ENCODE data around the gene HOXA11.

Gene HOXA11

GRCh38 chr7:27212497-27213432 lies 27.7 kb upstream of the HOXA11 start:
- H3K27me3 ChIP-seq (ENCODE audit: low read depth), result no peaks in the 10 kb centered on the region

DNA sequence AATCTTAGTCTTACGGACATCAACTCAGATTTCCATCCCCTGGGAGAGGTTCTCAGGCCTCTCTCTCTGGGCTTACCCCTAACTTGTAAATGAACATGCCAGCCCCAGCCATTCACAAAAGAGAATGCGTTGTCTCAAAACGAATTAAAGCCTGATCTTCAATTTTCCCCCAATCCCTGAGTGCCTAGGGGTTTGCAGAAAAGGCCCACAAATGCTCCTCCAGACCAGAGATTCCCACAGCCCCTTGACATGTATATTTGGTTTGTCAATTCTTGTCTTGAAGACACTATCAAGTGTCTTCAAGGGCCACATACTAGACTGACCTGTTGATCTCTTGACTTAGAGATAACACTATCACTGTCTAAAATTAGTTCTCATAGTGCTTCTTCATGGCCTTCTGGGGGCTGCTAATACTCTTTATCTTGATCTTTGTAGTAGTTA lies 26.8 kb upstream of the HOXA11 start:
- Histone ChIP-seq H3K4me1 (peaks cover 31% of the 10 kb centered on the region), H3K36me3 (replicated peaks) (no peaks in the 10 kb centered on the region), H3K4me3 (no peak overlapping the region), H3K27me3 (ENCODE audit: low read depth) (no peaks in the 10 kb centered on the region), H3K9me3 (no peaks in the 10 kb centered on the region)
- DNase-seq (ENCODE audit: low spot score in 2 of 2), result no peak
- in situ Hi-C loops (cut with MboI; ENCODE audit: low sequenced_read_pairs), result no loop called here

More at GRCh38 chr7:27212497-27213432, 27.7 kb upstream of the HOXA11 start:
- no peaks in the 10 kb centered on the region for H3K36me3 ChIP-seq (replicated peaks)
- in situ Hi-C loops (cut with MboI; ENCODE audit: low sequenced_read_pairs), result no loop called here
- H3K4me3 ChIP-seq, result no peak overlapping the region
- H3K4me1 ChIP-seq, result peaks cover 21% of the 10 kb centered on the region
- H3K9me3 ChIP-seq, result no peaks in the 10 kb centered on the region
- no peak for DNase-seq (ENCODE audit: low spot score in 2 of 2)

DNA sequence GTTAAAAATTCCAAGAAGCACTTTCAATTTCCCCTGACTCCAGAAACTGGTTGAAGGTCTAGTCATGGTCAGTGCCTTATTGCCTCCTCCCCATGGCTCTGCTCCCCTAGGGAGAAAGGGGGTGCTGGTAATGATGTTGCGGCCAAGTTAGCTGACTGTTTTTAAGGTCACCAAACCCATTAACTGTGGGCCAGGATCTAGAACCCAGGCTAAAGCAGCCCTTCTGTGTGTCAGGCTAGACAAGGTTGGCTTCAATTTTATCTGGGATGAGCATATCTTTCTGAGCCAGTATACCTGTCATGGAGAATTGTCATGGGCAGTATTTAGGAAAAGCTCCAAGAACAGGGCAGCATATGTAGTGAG lies 26.0 kb upstream of the HOXA11 start:
- Histone ChIP-seq H3K4me3 (no peak overlapping the region), H3K4me1 (peaks cover 38% of the 10 kb centered on the region), H3K9me3 (no peaks in the 10 kb centered on the region), H3K27me3 (ENCODE audit: low read depth) (no peaks in the 10 kb centered on the region), H3K36me3 (replicated peaks) (no peaks in the 10 kb centered on the region)
- DNase-seq (ENCODE audit: low spot score in 2 of 2), result no peak
- in situ Hi-C loops (cut with MboI; ENCODE audit: low sequenced_read_pairs), result no loop called here

DNA sequence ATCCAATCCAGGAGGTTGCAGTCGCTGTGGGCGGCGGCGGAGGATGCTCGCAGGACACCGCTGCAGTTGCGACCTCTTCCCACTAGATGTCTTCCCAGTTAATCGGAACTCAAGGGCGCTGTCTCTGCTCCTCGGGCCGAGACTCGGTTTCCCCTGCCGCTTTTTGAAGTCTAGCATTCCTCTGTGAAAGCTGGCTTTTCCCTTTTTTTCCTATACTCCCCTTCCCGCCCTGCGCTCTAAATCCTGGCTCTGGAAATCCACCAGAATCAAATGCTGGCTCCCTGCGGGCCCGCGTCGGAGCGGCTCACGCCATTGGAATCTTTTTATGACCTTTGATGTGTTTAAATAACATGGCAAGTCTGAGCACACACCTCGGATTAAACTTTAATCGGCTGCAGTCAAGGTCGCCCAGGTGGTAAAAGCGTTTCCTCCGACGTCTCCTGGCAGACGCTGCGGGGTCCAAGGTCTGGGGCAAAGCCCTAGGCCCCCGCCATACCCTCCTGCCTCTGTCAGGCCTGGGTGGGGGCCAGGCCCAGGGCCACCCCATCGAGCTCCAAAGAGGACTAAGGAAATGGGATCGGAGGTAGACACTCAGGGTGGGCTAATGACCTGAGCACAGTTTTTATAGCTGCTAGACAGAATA lies 25.5 kb upstream of the HOXA11 start:
- in situ Hi-C loops (cut with MboI; ENCODE audit: low sequenced_read_pairs), result no loop called here
- H3K9me3 ChIP-seq, result no peaks in the 10 kb centered on the region
- no peaks in the 10 kb centered on the region; the same call in 1 of the 2 replicates for H3K36me3 ChIP-seq (replicated peaks)
- no peaks in the 10 kb centered on the region for H3K27me3 ChIP-seq (ENCODE audit: low read depth)
- H3K4me1 ChIP-seq, result peaks cover 43% of the 10 kb centered on the region
- DNase-seq (ENCODE audit: low spot score in 2 of 2), result peak; percentile 63 to 83
- no peak overlapping the region for H3K4me3 ChIP-seq

GRCh38 chr7:27209933-27210440 lies 25.0 kb upstream of the HOXA11 start:
- H3K4me1 ChIP-seq, result peaks cover 48% of the 10 kb centered on the region
- DNase-seq (ENCODE audit: low spot score in 2 of 2), result no peak
- no peaks in the 10 kb centered on the region; the same call in none of the 2 replicates for H3K36me3 ChIP-seq (replicated peaks)
- H3K4me3 ChIP-seq, result no peak overlapping the region
- in situ Hi-C loops (cut with MboI; ENCODE audit: low sequenced_read_pairs), result loop anchor here (10.0 kb wide), 2 partner anchors 375 to 535 kb away; partner anchors contain the start of gene TAX1BP1
- H3K27me3 ChIP-seq (ENCODE audit: low read depth), result no peaks in the 10 kb centered on the region
- H3K9me3 ChIP-seq, result no peaks in the 10 kb centered on the region

DNA sequence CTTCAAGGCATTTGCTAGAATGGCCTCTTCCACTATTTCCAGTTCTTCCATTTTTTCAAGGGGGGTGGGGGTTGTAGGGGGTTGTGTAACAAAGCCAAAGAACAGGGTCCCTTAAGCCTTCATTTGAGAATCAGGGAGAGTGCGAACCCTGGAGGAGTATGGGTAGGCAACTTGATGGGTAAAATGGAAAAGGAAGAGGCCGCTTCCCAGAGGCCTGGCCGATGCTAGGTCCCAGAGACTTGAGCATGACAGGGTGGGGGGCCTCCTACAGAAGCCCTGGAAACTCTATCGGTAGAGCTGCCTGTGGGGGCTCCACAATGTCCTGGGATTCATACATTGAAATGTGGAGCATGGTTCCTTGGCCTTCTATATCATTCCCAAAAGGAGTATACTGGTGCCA lies 24.0 kb upstream of the HOXA11 start:
- DNase-seq (ENCODE audit: low spot score in 2 of 2), result no peak
- Histone ChIP-seq H3K4me1 (peaks cover 56% of the 10 kb centered on the region), H3K27me3 (ENCODE audit: low read depth) (no peaks in the 10 kb centered on the region), H3K9me3 (no peaks in the 10 kb centered on the region), H3K4me3 (no peak overlapping the region), H3K36me3 (replicated peaks) (no peaks in the 10 kb centered on the region; the same call in none of the 2 replicates)
- in situ Hi-C loops (cut with MboI; ENCODE audit: low sequenced_read_pairs), result loop anchor here (10.0 kb wide), 2 partner anchors 376 to 536 kb away; partner anchors contain the start of gene TAX1BP1

DNA sequence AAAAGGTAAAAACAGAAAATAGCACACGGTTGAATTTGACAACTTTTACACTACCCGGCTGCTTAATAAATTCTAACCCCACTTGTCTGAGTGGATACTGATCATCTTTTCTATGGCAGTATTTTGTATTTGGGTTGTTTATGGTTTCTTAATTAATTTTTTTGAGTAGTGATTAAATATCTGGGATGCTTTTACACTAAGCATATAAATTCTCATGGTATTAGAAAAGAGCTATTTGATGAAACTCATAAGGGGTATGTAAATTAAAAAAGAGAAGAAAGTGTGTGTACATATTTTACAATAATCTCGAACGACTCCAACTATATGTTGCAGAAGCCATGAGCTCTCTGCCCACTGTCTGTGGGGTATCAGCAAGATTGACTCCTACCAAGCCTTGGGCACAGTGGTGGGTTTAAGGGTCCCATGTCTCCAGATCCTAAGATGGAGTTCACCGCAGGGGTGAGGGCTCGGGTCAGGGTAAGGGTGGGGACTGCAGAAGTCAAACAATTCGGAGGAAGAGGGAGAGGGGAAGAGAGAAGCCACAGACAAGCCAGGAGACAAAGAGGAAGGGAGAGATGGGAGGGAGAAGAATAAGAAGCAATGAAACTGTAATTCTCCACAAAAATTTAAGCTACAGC lies 22.4 kb upstream of the HOXA11 start:
- peak; percentile 49 to 54 for DNase-seq (ENCODE audit: low spot score in 2 of 2)
- in situ Hi-C loops (cut with MboI; ENCODE audit: low sequenced_read_pairs), result loop anchor here (10.0 kb wide), 2 partner anchors 377 to 537 kb away; partner anchors contain the start of gene TAX1BP1
- Histone ChIP-seq H3K27me3 (ENCODE audit: low read depth) (no peaks in the 10 kb centered on the region), H3K36me3 (replicated peaks) (no peaks in the 10 kb centered on the region; the same call in none of the 2 replicates), H3K4me3 (no peak overlapping the region; the same call in 1 of the 2 replicates), H3K9me3 (no peaks in the 10 kb centered on the region), H3K4me1 (peaks cover 62% of the 10 kb centered on the region)

DNA sequence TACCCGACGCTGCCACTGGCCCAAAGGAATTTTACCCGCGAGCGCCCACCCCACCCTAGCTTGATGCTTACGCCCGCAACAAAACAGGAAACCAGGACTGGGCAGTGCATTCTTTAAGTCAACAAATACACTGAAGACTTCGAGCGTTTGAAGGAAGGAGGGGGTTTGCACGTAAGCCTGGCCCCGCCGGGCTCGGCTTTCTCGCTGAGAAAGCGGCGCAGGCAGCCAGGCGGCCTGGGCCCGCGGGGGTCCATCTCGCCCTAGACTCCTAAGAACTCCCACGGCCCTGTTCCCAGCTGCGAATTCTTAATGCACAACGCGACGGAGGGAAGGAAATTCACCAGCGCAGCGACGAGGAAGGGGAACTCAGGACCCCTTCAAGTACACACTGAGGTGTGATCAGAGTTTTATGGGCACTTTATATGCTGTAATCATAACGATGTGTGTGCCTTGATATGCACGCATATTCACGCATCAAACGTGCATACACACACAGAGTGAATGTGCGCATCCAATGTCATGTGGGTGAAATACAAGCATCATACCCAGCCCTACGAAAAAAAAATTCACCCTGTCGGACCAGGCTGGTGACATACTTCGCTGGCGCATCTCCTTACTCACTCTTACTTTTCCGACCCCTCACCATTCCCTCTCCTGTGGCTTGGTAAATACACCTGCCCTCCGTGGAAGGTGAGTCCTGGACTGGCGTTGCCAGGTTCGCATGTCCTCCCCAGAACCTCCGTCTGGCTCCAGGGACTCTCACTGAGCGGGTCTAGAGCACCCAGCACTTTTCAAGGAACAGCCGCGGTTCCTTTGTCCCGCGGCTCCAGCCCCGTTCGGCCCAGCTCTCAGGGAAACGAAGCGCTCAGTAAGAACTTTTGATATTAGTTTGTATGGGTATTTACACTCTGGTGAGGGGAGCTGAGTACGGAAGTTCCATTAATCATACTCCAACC lies 20.6 kb upstream of the HOXA11 start:
- Histone ChIP-seq H3K36me3 (replicated peaks) (no peaks in the 10 kb centered on the region; the same call in none of the 2 replicates), H3K9me3 (no peaks in the 10 kb centered on the region), H3K4me3 (peak overlapping the region; percentile 54), H3K4me1 (peaks cover 61% of the 10 kb centered on the region), H3K27me3 (ENCODE audit: low read depth) (no peaks in the 10 kb centered on the region)
- in situ Hi-C loops (cut with MboI; ENCODE audit: low sequenced_read_pairs), result loop anchor here (10.0 kb wide), 2 partner anchors 379 to 539 kb away; partner anchors contain the start of gene TAX1BP1
- DNase-seq (ENCODE audit: low spot score in 2 of 2), result peak in 1 of 2 experiments; percentile 48

DNA sequence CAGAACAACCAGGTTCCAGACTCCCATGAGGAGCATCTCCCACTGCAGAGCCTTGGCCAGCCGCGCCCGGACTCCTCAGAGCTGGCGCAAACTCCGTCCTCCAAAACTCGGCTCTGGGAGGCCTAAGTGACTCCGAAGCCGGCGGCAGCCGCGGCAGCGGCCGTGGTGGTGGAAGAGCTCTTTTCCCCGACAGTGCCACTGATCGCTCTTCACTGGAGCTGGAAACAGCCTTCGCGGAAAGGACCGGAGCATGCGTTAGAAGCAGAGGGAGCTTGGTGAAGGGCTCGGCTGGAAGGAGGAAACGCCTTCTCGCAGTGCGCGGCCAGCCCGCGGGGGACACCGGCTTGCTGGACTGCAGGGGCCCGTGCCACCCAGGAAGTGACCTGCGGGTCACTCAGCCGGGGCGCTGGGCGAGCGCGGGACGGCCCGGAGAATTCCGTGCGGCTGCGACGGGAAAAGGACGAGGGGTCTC lies 19.9 kb upstream of the HOXA11 start:
- Histone ChIP-seq H3K36me3 (replicated peaks) (no peaks in the 10 kb centered on the region; the same call in none of the 2 replicates), H3K9me3 (no peaks in the 10 kb centered on the region), H3K4me3 (peak overlapping the region; percentile 54), H3K27me3 (ENCODE audit: low read depth) (no peaks in the 10 kb centered on the region), H3K4me1 (peaks cover 58% of the 10 kb centered on the region)
- peak in 1 of 2 experiments; percentile 61 for DNase-seq (ENCODE audit: low spot score in 2 of 2)
- in situ Hi-C loops (cut with MboI; ENCODE audit: low sequenced_read_pairs), result loop anchor here (10.0 kb wide), 2 partner anchors 380 to 540 kb away; partner anchors contain the start of gene TAX1BP1

- in situ Hi-C loops (cut with MboI; ENCODE audit: low sequenced_read_pairs), result loop anchor here (10.0 kb wide), 2 partner anchors 381 to 541 kb away; partner anchors contain the start of gene TAX1BP1
- DNase-seq (ENCODE audit: low spot score in 2 of 2), result peak; percentile 40 to 59
These were observed 19.0 kb upstream of the HOXA11 start for GRCh38 chr7:27203964-27204594.

GRCh38 chr7:27203365-27203953 lies 18.4 kb upstream of the HOXA11 start:
- DNase-seq (ENCODE audit: low spot score in 2 of 2), result peak in 1 of 2 experiments; percentile 35
- Histone ChIP-seq H3K27me3 (ENCODE audit: low read depth) (no peaks in the 10 kb centered on the region), H3K4me1 (peaks cover 53% of the 10 kb centered on the region), H3K9me3 (no peaks in the 10 kb centered on the region), H3K36me3 (replicated peaks) (no peaks in the 10 kb centered on the region; the same call in none of the 2 replicates), H3K4me3 (peak overlapping the region; percentile 54)
- in situ Hi-C loops (cut with MboI; ENCODE audit: low sequenced_read_pairs), result loop anchor here (10.0 kb wide), 2 partner anchors 381 to 541 kb away; partner anchors contain the start of gene TAX1BP1

More at GRCh38 chr7:27203964-27204594, 19.0 kb upstream of the HOXA11 start:
- Histone ChIP-seq H3K4me3 (peak overlapping the region; percentile 54), H3K27me3 (ENCODE audit: low read depth) (no peaks in the 10 kb centered on the region), H3K9me3 (no peaks in the 10 kb centered on the region), H3K36me3 (replicated peaks) (no peaks in the 10 kb centered on the region; the same call in none of the 2 replicates), H3K4me1 (peaks cover 58% of the 10 kb centered on the region)
